Panc1 (cell line): ENCODE data around the gene HOXD9. TPM values are rescaled to one million over a fixed set of nuclear protein-coding genes. Genes with fewer than 3 reads are reported as not detected.

Experiments used
- ATAC-seq: fragments of 200-7000 bp; cut with Tn5 transposase; 2 replicates; pipeline ENCODE4 v1.9.1; 2020; ENCODE audit warnings: mild to moderate bottlenecking, moderate library complexity
- BruUV-seq: library from RNA; stranded (reverse); fragments of 400-500 nt; replicated peaks from 2 replicates; lab custom pipeline; 2021; lab: Mats Ljungman, UMichigan
- CTCF ChIA-PET: fragments of 300-600 bp; sonication (Branson Sonifier 250); formaldehyde crosslinking; loops from one replicate; lab custom pipeline; 2022; ENCODE audit warnings: antibody characterized with exemption; lab: Charles Lee
- POLR2A ChIA-PET: fragments of 300-600 bp; sonication (Branson Sonifier 250); formaldehyde crosslinking; loops from one replicate; lab custom pipeline; 2022; ENCODE audit warnings: antibody characterized with exemption; lab: Charles Lee
- DNase-seq: peaks from one replicate; pipeline ENCODE4 v3.0.0-alpha.2; 2010; ENCODE audit warnings: low read depth, low spot score
- H3K27ac ChIP-seq: 2 replicates; pipeline ENCODE4 v1.5.1; 2011; ENCODE audit warnings: mild to moderate bottlenecking, low read length, inconsistent platforms
- H3K27me3 ChIP-seq: fragments of 200-500 bp; sonication (Bioruptor generic); 2 replicates; pipeline ENCODE4 v1.6.0; 2014; ENCODE audit warnings: low read length, inconsistent platforms; ENCODE audit not compliant: control insufficient read depth, insufficient read depth
- H3K36me3 ChIP-seq: fragments of 200-500 bp; sonication (Bioruptor generic); 2 replicates; pipeline ENCODE4 v1.5.1; 2014; ENCODE audit warnings: inconsistent platforms, mild to moderate bottlenecking, low read length, moderate library complexity; ENCODE audit not compliant: control insufficient read depth, insufficient read depth
- H3K4me1 ChIP-seq: 2 replicates; pipeline ENCODE4 v1.5.1; 2011; ENCODE audit warnings: inconsistent platforms, mild to moderate bottlenecking, low read length, moderate library complexity; ENCODE audit not compliant: control insufficient read depth, insufficient read depth
- H3K4me3 ChIP-seq, 2 experiments: 2 replicates each; pipeline ENCODE4 v1.5.1; 2011 to 2012; ENCODE audit warnings: low read depth in 2 of 2, low read length in 2 of 2, mild to moderate bottlenecking in 2 of 2, inconsistent platforms in 1 of 2, moderate library complexity in 1 of 2
- H3K9me3 ChIP-seq: fragments of 200-500 bp; sonication (Bioruptor generic); 2 replicates; pipeline ENCODE4 v1.5.1; 2014; ENCODE audit warnings: low read depth, mild to moderate bottlenecking, inconsistent platforms, low read length, moderate library complexity; ENCODE audit not compliant: control insufficient read depth, insufficient read depth
- POLR2AphosphoS5 ChIP-seq: IDR thresholded peaks from 2 replicates; pipeline ENCODE4 v1.6.1; 2012; ENCODE audit warnings: mild to moderate bottlenecking, low read depth, low read length, moderate library complexity
- REST ChIP-seq, 2 experiments: IDR thresholded peaks; 2 replicates each; pipeline ENCODE4 v1.6.1; 2011 to 2012; ENCODE audit warnings: low read depth in 2 of 2, control low read depth in 1 of 2, low read length in 1 of 2, mild to moderate bottlenecking in 1 of 2, moderate library complexity in 1 of 2; ENCODE audit not compliant: insufficient read depth in 1 of 2
- SIN3A ChIP-seq: IDR thresholded peaks from 2 replicates; pipeline ENCODE4 v1.6.1; 2012; ENCODE audit warnings: low read depth, mild to moderate bottlenecking, low read length, moderate library complexity, borderline replicate concordance; ENCODE audit not compliant: insufficient read depth
- TCF7L2 ChIP-seq: IDR thresholded peaks from 2 replicates; pipeline ENCODE4 v1.6.1; 2011; ENCODE audit warnings: mild to moderate bottlenecking, low read depth, low read length, inconsistent platforms
- in situ Hi-C: cut with HindIII; loops from 2 replicates; pipeline ENCODE4 v1.10.0; 2016; ENCODE audit warnings: low sequenced_read_pairs, low pct_unique_long_range_greater_than_20kb
- intact Hi-C: fragments of 100-400 bp; cut with micrococcal nuclease; formaldehyde crosslinking; loops from one replicate; pipeline ENCODE4 v1.10.0; 2022; ENCODE audit not compliant: unreplicated experiment
- total RNA-seq: library from RNA; stranded (reverse); gene quantifications from one replicate; pipeline ENCODE4 v1.2.1, GENCODE V29; 2021; ENCODE audit not compliant: unreplicated experiment
- TF ChIP-seq, protein P1 (sequence below): fragments of 450-650 bp; IDR thresholded peaks from 2 replicates; pipeline ENCODE4 v1.5.1; 2017; ENCODE audit warnings: mild to moderate bottlenecking

HOXD9 gene
- total RNA-seq, 1 experiment from 2014 or later: 0.15 TPM

GRCh38 chr2:176148751-176149421 lies 26.4 kb downstream of the HOXD9 start:
- intact Hi-C loops: no loop called here
- no peak for DNase-seq
- ATAC-seq: no peak
- no peaks in the 10 kb centered on the region for H3K27me3 ChIP-seq
- BruUV-seq: no TSS peak
- POLR2A ChIA-PET: no interaction called here
- H3K4me3 ChIP-seq: no peak overlapping the region
- no peak overlapping the region for H3K27ac ChIP-seq
- TF ChIP-seq POLR2AphosphoS5 (no peak), REST (IDR thresholded peaks at IDR 0.05; ENCODE audit: insufficient read depth in 1 of 2, low read depth in 2 of 2, low read length in 1 of 2) (no peak), SIN3A (no peak), TCF7L2 (no peak)
- CTCF ChIA-PET: no interaction called here
- no peaks in the 10 kb centered on the region for H3K9me3 ChIP-seq
- no peaks in the 10 kb centered on the region for H3K4me1 ChIP-seq
- in situ Hi-C loops: no loop called here
- no peaks in the 10 kb centered on the region for H3K36me3 ChIP-seq

DNA sequence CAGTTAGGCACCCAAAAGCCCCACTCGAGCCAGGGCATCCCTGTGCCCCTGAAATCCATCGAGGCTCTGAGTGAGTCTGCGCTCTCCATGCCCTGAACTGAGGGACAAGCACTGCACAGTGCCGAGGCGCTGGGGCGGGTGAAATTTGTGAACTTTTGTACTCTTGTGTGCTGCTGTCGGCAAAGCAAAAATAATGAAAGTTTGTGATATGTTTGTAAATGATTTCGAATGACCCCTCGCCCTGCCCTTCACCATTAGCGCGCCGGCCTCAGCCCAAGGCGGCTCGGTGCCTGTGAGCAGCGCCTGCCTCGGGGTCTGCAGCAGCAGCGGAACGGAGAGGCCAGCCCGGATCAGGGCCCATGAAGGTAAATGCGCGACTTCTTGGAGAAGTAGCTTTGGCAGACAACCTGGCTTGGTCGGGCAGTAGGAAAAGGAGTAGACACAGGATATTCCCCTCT lies 27.0 kb downstream of the HOXD9 start:
- POLR2A ChIA-PET: no interaction called here
- H3K4me1 ChIP-seq: no peaks in the 10 kb centered on the region
- H3K4me3 ChIP-seq: no peak overlapping the region
- H3K36me3 ChIP-seq: no peaks in the 10 kb centered on the region
- CTCF ChIA-PET: no interaction called here
- BruUV-seq: no TSS peak
- TF ChIP-seq TCF7L2 (no peak), REST (IDR thresholded peaks at IDR 0.05; ENCODE audit: insufficient read depth in 1 of 2, low read depth in 2 of 2, low read length in 1 of 2) (no peak), SIN3A (no peak), POLR2AphosphoS5 (no peak)
- TF ChIP-seq, protein P1, sequence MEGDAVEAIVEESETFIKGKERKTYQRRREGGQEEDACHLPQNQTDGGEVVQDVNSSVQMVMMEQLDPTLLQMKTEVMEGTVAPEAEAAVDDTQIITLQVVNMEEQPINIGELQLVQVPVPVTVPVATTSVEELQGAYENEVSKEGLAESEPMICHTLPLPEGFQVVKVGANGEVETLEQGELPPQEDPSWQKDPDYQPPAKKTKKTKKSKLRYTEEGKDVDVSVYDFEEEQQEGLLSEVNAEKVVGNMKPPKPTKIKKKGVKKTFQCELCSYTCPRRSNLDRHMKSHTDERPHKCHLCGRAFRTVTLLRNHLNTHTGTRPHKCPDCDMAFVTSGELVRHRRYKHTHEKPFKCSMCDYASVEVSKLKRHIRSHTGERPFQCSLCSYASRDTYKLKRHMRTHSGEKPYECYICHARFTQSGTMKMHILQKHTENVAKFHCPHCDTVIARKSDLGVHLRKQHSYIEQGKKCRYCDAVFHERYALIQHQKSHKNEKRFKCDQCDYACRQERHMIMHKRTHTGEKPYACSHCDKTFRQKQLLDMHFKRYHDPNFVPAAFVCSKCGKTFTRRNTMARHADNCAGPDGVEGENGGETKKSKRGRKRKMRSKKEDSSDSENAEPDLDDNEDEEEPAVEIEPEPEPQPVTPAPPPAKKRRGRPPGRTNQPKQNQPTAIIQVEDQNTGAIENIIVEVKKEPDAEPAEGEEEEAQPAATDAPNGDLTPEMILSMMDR: no peak
- H3K27ac ChIP-seq: no peak overlapping the region
- H3K9me3 ChIP-seq: no peaks in the 10 kb centered on the region
- no peaks in the 10 kb centered on the region for H3K27me3 ChIP-seq
- DNase-seq: no peak
- in situ Hi-C loops (no loop called here), intact Hi-C loops (no loop called here)
- no peak for ATAC-seq
